ENCODE measurements around the gene DGKI.

DNA sequence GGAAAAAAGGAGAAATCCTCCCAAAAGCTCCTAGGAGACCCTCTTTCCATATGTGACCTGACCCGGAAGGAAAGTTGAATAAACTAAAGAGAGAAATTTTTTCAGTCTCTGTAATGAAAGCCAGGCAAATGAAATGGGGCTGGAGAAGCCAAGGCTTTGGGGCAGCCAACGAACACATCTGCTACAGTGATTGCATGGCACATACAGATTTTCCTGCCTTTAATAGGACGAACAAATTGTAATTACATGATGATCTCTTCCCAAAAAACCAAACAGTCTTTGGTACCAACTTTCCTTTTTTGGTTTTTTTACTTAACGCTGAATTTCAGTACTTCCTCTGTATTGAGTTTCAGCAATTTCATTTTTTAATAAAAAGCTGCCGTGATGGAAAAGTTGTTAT, 479.8 kb downstream of the DGKI start:
- TF ChIP-seq, protein P1, sequence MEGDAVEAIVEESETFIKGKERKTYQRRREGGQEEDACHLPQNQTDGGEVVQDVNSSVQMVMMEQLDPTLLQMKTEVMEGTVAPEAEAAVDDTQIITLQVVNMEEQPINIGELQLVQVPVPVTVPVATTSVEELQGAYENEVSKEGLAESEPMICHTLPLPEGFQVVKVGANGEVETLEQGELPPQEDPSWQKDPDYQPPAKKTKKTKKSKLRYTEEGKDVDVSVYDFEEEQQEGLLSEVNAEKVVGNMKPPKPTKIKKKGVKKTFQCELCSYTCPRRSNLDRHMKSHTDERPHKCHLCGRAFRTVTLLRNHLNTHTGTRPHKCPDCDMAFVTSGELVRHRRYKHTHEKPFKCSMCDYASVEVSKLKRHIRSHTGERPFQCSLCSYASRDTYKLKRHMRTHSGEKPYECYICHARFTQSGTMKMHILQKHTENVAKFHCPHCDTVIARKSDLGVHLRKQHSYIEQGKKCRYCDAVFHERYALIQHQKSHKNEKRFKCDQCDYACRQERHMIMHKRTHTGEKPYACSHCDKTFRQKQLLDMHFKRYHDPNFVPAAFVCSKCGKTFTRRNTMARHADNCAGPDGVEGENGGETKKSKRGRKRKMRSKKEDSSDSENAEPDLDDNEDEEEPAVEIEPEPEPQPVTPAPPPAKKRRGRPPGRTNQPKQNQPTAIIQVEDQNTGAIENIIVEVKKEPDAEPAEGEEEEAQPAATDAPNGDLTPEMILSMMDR (conservative IDR thresholded peaks at IDR 0.05 in 1 of 2, IDR thresholded peaks at IDR 0.05 in 1 of 2; ENCODE audit: low read depth in 1 of 2, low read length in 2 of 2): no peak
- TF ChIP-seq EZH2 (IDR thresholded peaks at IDR 0.05; ENCODE audit: low read length, missing control alignments): no peak
